Gastroesophageal sphincter (tissue), 4 donors: ENCODE results near the gene TSPAN9. TPM values are rescaled to one million over a fixed set of nuclear protein-coding genes. Genes with fewer than 3 reads are reported as not detected.

Experiments used
- ATAC-seq: fragments of 150-250 bp; one replicate; pipeline ENCODE4 v1.9.1; 2016; ENCODE audit warnings: mild to moderate bottlenecking, moderate library complexity
- H3K27ac ChIP-seq, 4 donors: fragments of 200-600 bp; sonication (generic) in 3 of 4; 1 replicate in 3 of 4; 2 replicates in 1 of 4; pipeline ENCODE4 v1.5.1; 2016 to 2019
- H3K27me3 ChIP-seq: fragments of 200-600 bp; sonication (generic); one replicate; pipeline ENCODE4 v1.5.1; 2019
- H3K36me3 ChIP-seq, 2 donors: fragments of 200-600 bp; sonication (generic); one replicate each; pipeline ENCODE4 v1.5.1; 2019; ENCODE audit warnings: control low read depth in 1 of 2
- H3K4me1 ChIP-seq, 3 donors: fragments of 200-600 bp; sonication (generic); 1 replicate in 2 of 3; 2 replicates in 1 of 3; pipeline ENCODE4 v1.5.1; 2016 to 2019; ENCODE audit warnings: control low read depth in 2 of 3
- H3K4me3 ChIP-seq, 2 donors: fragments of 200-600 bp; sonication (generic); one replicate each; pipeline ENCODE4 v1.5.1; 2019; ENCODE audit warnings: mild to moderate bottlenecking in 1 of 2, moderate library complexity in 1 of 2
- H3K9me3 ChIP-seq, 3 donors: fragments of 200-600 bp; sonication (generic); one replicate each; pipeline ENCODE4 v1.5.1; 2017 to 2019; ENCODE audit warnings: control low read depth in 2 of 3
- POLR2A ChIP-seq, 2 donors: fragments of 450-650 bp; IDR thresholded peaks; one replicate each; pipeline ENCODE4 v1.6.1; 2017; ENCODE audit warnings: antibody characterized with exemption in 2 of 2, mild to moderate bottlenecking in 2 of 2, moderate library complexity in 1 of 2
- WGBS, 2 donors: methylation state at CpG; one replicate each; pipeline ENCODE4 v1.1.5; 2018; ENCODE audit warnings: low coverage in 1 of 2; 5-methylcytosine and 5-hydroxymethylcytosine counted together
- small RNA-seq, 4 donors: library from RNA; depleted of rRNA; stranded (forward); fragments of <200 nt; gene quantifications; one replicate each; pipeline ENCODE3, GENCODE V24; 2016
- total RNA-seq, 4 donors: library from RNA; depleted of rRNA; stranded (reverse); fragments of >200 nt; gene quantifications; one replicate each; pipeline ENCODE4 v1.1.0, GENCODE V29; 2016
- TF ChIP-seq, protein P1 (sequence below), 4 experiments: fragments of 200-600 bp in 2 of 4; fragments of 450-650 bp in 2 of 4; sonication (generic) in 1 of 4; IDR thresholded peaks; one replicate each; pipeline ENCODE4 v1.5.1; 2017 to 2019; ENCODE audit warnings: antibody characterized with exemption in 4 of 4, mild to moderate bottlenecking in 2 of 4, moderate library complexity in 2 of 4

The TSPAN9 gene
- total RNA-seq, 4 donors from 2014 or later, result 19.5 to 30.2 (median 26.0) TPM

DNA sequence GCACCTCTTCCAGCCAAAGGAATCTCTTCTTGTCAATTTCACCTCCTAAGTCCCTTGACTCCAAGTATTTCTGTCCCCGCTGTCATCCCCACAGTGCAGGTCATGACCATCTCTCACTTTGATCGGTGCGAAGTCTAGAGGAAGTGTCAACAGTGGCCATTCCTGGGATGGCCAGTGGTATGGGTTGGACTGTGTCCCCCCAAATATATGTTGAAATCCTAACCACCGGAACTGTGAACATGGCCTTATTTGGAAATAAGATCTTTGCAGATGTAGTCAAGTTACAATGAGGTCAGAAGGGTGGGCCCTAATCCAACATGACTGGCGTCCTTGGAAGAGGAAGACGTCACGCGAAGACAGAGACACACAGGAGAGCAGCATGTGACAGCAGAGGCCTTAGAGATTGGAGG, 257.9 kb downstream of the TSPAN9 start:
- Histone ChIP-seq H3K27ac (no peak overlapping the region), H3K27me3 (peaks cover 6% of the 10 kb centered on the region), H3K9me3 (no peaks in the 10 kb centered on the region), H3K4me1 (no peaks in the 10 kb centered on the region), H3K36me3 (no peaks in the 10 kb centered on the region), H3K4me3 (no peak overlapping the region)
- TF ChIP-seq, protein P1, sequence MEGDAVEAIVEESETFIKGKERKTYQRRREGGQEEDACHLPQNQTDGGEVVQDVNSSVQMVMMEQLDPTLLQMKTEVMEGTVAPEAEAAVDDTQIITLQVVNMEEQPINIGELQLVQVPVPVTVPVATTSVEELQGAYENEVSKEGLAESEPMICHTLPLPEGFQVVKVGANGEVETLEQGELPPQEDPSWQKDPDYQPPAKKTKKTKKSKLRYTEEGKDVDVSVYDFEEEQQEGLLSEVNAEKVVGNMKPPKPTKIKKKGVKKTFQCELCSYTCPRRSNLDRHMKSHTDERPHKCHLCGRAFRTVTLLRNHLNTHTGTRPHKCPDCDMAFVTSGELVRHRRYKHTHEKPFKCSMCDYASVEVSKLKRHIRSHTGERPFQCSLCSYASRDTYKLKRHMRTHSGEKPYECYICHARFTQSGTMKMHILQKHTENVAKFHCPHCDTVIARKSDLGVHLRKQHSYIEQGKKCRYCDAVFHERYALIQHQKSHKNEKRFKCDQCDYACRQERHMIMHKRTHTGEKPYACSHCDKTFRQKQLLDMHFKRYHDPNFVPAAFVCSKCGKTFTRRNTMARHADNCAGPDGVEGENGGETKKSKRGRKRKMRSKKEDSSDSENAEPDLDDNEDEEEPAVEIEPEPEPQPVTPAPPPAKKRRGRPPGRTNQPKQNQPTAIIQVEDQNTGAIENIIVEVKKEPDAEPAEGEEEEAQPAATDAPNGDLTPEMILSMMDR (IDR thresholded peaks at IDR 0.05), result no peak
- TF ChIP-seq POLR2A (IDR thresholded peaks at IDR 0.05), result no peak
- ATAC-seq, result no peak
- 81 to 92% methylated on average over 2 to 6 of the region's 8 CpGs for WGBS, 2 donors

Small RNAs within 50 kb of the gene (small RNA-seq; reads per million reads assigned to genes)
- gene AC005912.1 (0 to 0.18 (median 0.06) reads per million in 4 donors), gene RF00017 (0 reads per million in 4 donors)

Other genes starting within 250 kb of the TSPAN9 start
- 1 to 10 TPM; 1.4 to 5.7 (median 1.9) TPM for gene NRIP2, start 242.3 kb upstream of the TSPAN9 start, total RNA-seq
- not detected for gene TEX52, start 220.3 kb upstream of the TSPAN9 start, total RNA-seq
- 1 to 10 TPM in 2 of 4 donors, not detected in 2; 1.3 to 1.7 TPM for gene FOXM1, start 200.2 kb upstream of the TSPAN9 start, total RNA-seq
- gene RHNO1, start 200.2 kb upstream of the TSPAN9 start, total RNA-seq, result 10 to 100 TPM in 2 of 4 donors, 1 to 10 TPM in 2; 8.2 to 12.5 (median 9.5) TPM
- gene TULP3, start 186.5 kb upstream of the TSPAN9 start, total RNA-seq, result 10 to 100 TPM; 25.2 to 41.4 (median 25.7) TPM
- 10 to 100 TPM in 3 of 4 donors, 1 to 10 TPM in 1; 4.7 to 26.7 (median 25.0) TPM for gene TEAD4, start 118.0 kb upstream of the TSPAN9 start, total RNA-seq